DND-41 (cell line): Measurements from ENCODE around the gene PRRG1.

Experiments
- EZH2 ChIP-seq: IDR thresholded peaks from 3 replicates; pipeline ENCODE4 v1.6.1; 2012; ENCODE audit warnings: borderline replicate concordance, low read depth, mild to moderate bottlenecking, moderate library complexity, low read length, inconsistent platforms; ENCODE audit not compliant: severe bottlenecking
- TF ChIP-seq, protein P1 (sequence below): IDR thresholded peaks from 2 replicates; pipeline ENCODE4 v1.5.1; 2012; ENCODE audit warnings: borderline replicate concordance, low read length, moderate library complexity, mild to moderate bottlenecking; ENCODE audit not compliant: poor library complexity, severe bottlenecking; ENCODE audit errors: extremely low read depth

DNA sequence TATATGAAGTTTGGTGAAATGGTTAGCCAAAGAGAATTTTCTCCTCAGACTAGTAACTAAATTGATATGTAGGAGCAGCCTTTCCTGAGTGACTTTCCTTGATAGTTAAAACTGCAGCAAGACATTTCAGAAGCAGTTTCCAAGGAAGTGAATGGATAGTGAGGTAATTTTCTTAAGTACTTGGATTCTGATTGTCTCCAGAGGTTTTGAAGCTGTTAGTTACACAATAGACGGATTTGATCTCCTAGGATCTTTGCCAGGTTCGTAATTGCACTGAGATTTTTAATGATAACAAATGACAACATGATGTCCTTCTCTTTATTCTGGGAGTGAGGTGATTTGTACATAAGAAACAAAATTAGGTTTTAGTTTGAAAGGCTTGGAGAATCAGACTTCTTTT lies 29.2 kb downstream of the PRRG1 start:
- TF ChIP-seq EZH2, result no peak
- TF ChIP-seq, protein P1, sequence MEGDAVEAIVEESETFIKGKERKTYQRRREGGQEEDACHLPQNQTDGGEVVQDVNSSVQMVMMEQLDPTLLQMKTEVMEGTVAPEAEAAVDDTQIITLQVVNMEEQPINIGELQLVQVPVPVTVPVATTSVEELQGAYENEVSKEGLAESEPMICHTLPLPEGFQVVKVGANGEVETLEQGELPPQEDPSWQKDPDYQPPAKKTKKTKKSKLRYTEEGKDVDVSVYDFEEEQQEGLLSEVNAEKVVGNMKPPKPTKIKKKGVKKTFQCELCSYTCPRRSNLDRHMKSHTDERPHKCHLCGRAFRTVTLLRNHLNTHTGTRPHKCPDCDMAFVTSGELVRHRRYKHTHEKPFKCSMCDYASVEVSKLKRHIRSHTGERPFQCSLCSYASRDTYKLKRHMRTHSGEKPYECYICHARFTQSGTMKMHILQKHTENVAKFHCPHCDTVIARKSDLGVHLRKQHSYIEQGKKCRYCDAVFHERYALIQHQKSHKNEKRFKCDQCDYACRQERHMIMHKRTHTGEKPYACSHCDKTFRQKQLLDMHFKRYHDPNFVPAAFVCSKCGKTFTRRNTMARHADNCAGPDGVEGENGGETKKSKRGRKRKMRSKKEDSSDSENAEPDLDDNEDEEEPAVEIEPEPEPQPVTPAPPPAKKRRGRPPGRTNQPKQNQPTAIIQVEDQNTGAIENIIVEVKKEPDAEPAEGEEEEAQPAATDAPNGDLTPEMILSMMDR, result no peak
